AG09309 (cell line): ENCODE results near the gene ZSCAN12.

Experiments
- DNase-seq: peaks from one replicate; pipeline ENCODE4 v3.0.0-alpha.2; 2010; ENCODE audit warnings: low read depth
- H3K4me3 ChIP-seq: 2 replicates; pipeline ENCODE4 v1.5.1; 2011; ENCODE audit warnings: mild to moderate bottlenecking, low read depth, low read length, moderate library complexity; ENCODE audit not compliant: control insufficient read depth
- TF ChIP-seq, protein P1 (sequence below): IDR thresholded peaks from 2 replicates; pipeline ENCODE4 v1.5.1; 2011; ENCODE audit warnings: mild to moderate bottlenecking, low read depth, low read length, inconsistent platforms; ENCODE audit not compliant: insufficient read depth, control insufficient read depth; ENCODE audit errors: missing control alignments

The ZSCAN12 gene

DNA sequence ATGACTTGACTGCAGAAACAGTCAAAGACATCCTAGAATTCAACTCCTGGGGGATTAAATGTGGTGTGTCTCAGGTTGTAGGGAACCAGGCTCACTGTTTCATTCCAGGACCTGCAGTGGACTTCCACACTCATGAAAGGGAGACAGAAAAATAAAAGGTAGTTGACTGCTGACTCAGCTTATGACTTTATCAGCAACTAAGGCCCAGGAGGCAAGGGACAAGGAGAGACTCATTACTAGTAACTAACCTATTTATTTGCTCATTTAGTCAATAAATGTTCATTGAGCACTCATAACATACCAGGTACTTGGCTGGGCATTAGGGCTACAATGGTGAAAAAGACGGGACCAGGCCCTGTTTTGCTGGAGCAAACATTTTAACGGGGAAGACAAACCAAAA is 66.5 kb downstream of the ZSCAN12 start:
- TF ChIP-seq, protein P1, sequence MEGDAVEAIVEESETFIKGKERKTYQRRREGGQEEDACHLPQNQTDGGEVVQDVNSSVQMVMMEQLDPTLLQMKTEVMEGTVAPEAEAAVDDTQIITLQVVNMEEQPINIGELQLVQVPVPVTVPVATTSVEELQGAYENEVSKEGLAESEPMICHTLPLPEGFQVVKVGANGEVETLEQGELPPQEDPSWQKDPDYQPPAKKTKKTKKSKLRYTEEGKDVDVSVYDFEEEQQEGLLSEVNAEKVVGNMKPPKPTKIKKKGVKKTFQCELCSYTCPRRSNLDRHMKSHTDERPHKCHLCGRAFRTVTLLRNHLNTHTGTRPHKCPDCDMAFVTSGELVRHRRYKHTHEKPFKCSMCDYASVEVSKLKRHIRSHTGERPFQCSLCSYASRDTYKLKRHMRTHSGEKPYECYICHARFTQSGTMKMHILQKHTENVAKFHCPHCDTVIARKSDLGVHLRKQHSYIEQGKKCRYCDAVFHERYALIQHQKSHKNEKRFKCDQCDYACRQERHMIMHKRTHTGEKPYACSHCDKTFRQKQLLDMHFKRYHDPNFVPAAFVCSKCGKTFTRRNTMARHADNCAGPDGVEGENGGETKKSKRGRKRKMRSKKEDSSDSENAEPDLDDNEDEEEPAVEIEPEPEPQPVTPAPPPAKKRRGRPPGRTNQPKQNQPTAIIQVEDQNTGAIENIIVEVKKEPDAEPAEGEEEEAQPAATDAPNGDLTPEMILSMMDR, result no peak
- H3K4me3 ChIP-seq, result no peak overlapping the region
- DNase-seq, result no peak

DNA sequence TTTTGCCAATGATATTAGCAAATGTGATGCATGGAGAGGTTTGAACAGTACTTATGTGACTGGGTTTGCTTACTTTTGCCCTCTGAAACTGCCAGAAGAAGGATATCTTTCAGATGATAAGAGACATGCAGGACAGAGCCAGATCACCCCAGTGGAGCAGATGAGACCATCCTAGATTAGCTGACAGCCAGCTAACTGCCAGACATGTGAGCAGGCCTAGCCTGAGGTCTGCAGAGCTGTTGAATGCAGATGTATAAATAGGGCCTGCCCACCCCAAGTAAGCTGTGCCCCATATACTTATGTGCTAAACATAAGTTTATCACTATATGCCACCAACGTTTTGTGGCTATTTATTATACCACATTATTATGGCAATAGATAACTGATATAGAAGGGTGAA is 69.5 kb downstream of the ZSCAN12 start:
- H3K4me3 ChIP-seq, result no peak overlapping the region
- TF ChIP-seq, protein P1, result no peak
- DNase-seq, result no peak
